Epithelial cell of proximal tubule (primary cell): Measurements from ENCODE around the gene ZEB1. TPM values are rescaled to one million over a fixed set of nuclear protein-coding genes. Genes with fewer than 3 reads are reported as not detected.
"Not testable (repeated sequence)": the region's sequence is repeated elsewhere in the genome, so short reads cannot be mapped to it uniquely, and the experiment has no call there.

Experiments used
- DNase-seq: peaks from one replicate; pipeline ENCODE4 v3.0.0-alpha.2; 2011; ENCODE audit warnings: low read depth
- H3K4me3 ChIP-seq: 2 replicates; pipeline ENCODE4 v1.5.1; 2011; ENCODE audit warnings: low read depth, mild to moderate bottlenecking, low read length
- CTCF ChIP-seq: conservative IDR thresholded peaks from 2 replicates; pipeline ENCODE4 v1.5.1; 2012; ENCODE audit warnings: low read depth, mild to moderate bottlenecking, low read length
- total RNA-seq: library from RNA; depleted of rRNA; stranded (reverse); fragments of >200 nt; gene quantifications from 2 replicates; pipeline ENCODE4 v1.2.3, GENCODE V29; 2015

ZEB1 gene
- total RNA-seq, 1 donor from 2014 or later: 16.0 TPM

GRCh38 chr10:31526681-31527080, 207.7 kb downstream of the ZEB1 start:
- no peak for TF ChIP-seq CTCF
- no peak for DNase-seq

DNA sequence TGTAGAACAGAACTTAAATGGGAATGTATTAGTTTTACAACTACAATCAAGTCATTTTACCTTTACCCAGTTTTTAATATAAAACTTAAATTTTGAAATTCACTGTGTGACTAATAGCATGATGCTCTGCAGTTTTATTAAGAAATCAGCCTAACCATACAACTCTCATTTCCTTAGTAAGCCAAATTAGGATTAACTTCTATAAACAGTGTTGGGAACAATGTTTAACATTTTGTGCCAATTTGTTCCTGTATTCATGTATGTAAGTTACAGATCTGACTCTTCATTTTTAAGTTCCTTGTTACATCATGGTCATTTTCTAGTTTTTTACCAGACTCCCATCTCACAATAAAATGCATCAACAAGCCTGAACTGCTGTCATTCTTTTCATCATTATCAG, 209.8 kb downstream of the ZEB1 start:
- no peak for TF ChIP-seq CTCF
- DNase-seq: no peak
- no peak overlapping the region for H3K4me3 ChIP-seq

More at GRCh38 chr10:31526681-31527080, 207.7 kb downstream of the ZEB1 start:
- no peak overlapping the region for H3K4me3 ChIP-seq

GRCh38 chr10:31536302-31536701, 217.3 kb downstream of the ZEB1 start:
- DNase-seq: no peak
- TF ChIP-seq CTCF: no peak
- no peak overlapping the region for H3K4me3 ChIP-seq

DNA sequence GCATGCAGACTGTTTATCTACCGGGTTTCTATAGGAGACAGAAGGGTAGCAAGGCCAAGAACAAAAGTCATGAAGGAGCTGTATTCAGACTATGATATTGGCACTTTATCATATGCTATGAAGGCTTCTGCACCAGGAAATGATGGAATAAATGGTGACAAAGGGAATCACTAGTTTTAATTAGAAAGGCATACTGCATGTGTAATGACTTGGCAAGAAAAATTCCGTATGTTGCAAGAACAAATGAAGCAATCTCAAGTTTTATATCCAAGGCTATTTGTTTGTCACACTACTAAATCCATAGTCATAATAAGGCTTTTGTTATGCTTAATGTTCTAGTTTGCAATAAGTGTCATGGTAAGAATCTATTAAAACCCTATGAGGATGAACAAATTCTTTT, 230.9 kb downstream of the ZEB1 start:
- no peak for DNase-seq
- TF ChIP-seq CTCF: no peak
- H3K4me3 ChIP-seq: no peak overlapping the region

DNA sequence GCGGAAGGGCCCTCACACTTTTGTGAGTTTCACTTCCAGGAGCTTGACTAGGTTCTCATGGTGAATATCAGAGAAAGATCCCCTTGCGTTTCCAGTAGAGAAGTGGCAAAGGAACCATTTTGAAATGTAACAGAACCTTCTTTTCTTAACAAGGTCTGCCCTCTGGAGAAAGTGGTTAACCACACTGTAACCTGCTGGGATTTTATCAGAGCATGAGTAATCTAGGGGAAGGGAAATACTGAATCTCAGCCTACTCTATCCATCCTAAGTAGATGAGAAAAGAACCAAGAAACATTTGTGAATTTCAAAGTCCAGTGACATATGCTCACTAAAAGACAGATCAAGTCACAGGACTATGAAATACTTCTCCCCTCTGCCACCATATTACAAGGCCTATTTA, 235.5 kb downstream of the ZEB1 start:
- no peak overlapping the region for H3K4me3 ChIP-seq
- TF ChIP-seq CTCF: no peak
- no peak for DNase-seq

- no peak overlapping the region for H3K4me3 ChIP-seq
- DNase-seq: no peak
- TF ChIP-seq CTCF: no peak
These were observed 238.8 kb downstream of the ZEB1 start for GRCh38 chr10:31557854-31558253.

DNA sequence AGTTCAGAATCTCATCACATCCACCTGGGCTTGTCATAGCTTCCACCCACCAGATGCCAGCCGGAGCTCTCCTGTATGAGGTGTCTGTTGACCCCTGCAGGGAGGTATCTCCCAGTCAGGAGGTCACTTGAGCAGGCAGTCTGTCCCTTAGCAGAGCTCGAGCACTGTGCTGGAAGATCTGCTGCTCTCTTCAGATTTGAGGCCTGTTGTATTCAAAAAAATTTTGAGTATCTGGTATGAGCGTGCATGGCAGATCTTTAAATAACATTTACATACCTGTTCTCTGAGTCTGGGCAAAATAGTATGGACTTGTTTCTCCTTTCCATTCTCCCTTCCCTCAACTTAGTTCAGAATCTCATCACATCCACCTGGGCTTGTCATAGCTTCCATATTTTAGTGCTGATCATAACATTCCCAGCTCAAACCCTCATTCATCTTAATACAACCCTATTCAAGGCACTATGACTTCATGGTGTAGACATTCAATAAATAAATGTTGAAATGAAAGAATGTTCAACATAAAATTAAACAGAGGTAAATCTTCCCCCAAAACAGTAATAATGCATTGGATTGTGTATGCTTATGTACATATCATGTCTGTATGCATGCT, 249.3 kb downstream of the ZEB1 start:
- not testable (repeated sequence) for DNase-seq

More for the DNA sequence above, 249.3 kb downstream of the ZEB1 start:
- H3K4me3 ChIP-seq: not testable (repeated sequence)
